ENCODE data around the gene GATC. TPM values are rescaled to one million over a fixed set of nuclear protein-coding genes. Genes with fewer than 3 reads are reported as not detected.

The GATC gene
- total RNA-seq, 1 donor from 2014 or later = 25.3 TPM

DNA sequence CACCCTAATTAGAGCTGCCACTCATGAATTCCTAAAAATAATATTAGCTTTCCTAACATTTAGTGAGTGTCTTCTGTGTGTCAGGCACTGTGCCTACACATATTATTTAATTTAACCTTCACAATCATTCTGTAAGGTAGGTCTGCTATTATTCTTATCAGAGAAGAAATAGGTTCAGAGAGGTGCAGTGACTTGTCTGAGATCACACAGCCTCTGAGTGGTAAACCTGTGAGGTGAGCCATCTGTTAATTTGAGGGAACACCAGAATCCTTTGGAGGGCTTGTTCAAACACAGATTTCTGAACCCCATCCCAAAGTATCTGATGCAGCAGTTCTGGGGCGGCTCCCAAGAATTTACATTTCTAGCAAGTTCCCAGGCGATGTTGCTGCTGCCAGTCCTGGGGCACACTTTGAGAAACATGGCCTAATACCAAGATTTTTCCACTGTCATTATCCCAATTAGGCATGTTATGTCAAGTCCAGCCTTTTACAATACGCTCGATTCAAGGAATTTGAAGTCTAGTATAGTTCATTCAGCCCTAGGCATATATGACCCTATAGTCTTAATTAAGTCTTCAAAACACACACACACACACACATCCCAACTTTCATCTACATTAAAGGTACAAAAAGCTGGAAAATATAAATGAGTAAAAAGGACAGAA, 28.2 kb upstream of the GATC start:
- TF ChIP-seq, protein P1, sequence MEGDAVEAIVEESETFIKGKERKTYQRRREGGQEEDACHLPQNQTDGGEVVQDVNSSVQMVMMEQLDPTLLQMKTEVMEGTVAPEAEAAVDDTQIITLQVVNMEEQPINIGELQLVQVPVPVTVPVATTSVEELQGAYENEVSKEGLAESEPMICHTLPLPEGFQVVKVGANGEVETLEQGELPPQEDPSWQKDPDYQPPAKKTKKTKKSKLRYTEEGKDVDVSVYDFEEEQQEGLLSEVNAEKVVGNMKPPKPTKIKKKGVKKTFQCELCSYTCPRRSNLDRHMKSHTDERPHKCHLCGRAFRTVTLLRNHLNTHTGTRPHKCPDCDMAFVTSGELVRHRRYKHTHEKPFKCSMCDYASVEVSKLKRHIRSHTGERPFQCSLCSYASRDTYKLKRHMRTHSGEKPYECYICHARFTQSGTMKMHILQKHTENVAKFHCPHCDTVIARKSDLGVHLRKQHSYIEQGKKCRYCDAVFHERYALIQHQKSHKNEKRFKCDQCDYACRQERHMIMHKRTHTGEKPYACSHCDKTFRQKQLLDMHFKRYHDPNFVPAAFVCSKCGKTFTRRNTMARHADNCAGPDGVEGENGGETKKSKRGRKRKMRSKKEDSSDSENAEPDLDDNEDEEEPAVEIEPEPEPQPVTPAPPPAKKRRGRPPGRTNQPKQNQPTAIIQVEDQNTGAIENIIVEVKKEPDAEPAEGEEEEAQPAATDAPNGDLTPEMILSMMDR (conservative IDR thresholded peaks at IDR 0.05; ENCODE audit: low read depth, low read length) = no peak
- no peak overlapping the region for H3K4me3 ChIP-seq (ENCODE audit: low read depth, low read length)
- DNase-seq (ENCODE audit: low read depth) = no peak

DNA sequence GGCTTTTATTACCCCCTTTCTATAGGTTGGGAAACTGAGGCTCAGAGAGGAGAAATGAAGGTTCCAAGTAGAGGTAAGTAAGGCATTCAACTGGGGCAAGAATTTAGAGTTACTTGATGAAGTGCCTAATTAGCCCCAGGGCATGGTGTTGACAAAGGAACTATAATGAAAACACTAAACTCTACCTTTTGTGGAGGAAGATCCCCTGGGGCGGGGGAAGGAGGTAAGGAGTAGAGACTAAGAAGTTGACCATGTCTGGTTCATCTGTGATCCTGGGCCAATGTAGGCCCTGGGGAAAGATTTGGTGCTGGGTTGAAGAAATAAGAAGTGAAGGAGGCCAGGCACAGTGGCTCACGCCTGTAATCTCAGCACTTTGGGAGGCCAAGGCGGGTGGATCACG, 24.5 kb upstream of the GATC start:
- TF ChIP-seq, protein P1 (conservative IDR thresholded peaks at IDR 0.05; ENCODE audit: low read depth, low read length) = no peak
- no peak overlapping the region for H3K4me3 ChIP-seq (ENCODE audit: low read depth, low read length)
- no peak for DNase-seq (ENCODE audit: low read depth)

DNA sequence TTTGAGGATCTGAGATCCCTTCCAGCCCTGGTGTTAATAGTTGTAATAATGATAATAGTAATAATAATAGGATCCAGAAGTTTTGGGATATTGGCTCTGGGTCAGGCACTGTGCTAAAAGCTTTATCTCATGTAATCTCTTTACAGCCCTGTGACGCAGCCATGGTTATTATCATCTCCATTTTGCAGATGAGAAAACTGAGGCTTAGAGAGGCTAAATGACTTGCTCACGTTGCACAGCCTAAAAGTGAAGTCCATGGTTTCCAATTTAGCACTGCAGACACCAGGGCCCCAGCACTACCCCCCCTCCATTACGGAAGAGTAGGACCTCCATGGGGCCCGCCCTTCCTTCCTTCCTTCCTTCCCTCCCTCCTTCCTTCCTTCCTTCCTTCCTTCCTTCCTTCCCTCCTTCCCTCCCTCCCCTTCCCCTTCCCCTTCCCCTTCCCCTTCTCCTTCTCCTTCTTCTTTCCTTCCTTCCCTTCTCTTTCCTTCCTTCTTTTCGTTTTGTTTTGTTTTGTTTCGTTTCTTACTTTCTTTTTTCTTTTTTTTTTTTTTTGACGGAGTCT, 23.3 kb upstream of the GATC start:
- TF ChIP-seq, protein P1 (conservative IDR thresholded peaks at IDR 0.05; ENCODE audit: low read depth, low read length) = no peak
- DNase-seq (ENCODE audit: low read depth) = no peak
- H3K4me3 ChIP-seq (ENCODE audit: low read depth, low read length) = no peak overlapping the region

DNA sequence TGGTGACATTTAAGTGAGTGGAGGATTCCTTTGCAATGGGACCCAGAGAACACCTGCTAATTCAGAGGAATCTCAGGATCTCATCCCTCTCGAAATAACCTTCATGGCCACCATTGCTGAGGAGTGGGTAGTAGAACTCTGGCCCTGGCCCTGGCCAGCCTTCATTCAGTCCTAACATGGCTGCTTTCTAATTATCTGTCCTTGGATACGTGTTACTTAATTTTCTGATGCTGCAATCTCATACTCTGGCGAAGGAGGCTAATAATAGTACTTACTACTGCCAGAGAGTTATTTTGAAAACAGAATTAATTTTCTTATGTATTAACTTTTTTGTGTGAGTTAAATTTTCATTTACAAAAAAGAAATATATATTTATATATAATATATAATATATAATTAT, 20.4 kb upstream of the GATC start:
- TF ChIP-seq, protein P1 (conservative IDR thresholded peaks at IDR 0.05; ENCODE audit: low read depth, low read length) = no peak
- DNase-seq (ENCODE audit: low read depth) = no peak
- H3K4me3 ChIP-seq (ENCODE audit: low read depth, low read length) = no peak overlapping the region

DNA sequence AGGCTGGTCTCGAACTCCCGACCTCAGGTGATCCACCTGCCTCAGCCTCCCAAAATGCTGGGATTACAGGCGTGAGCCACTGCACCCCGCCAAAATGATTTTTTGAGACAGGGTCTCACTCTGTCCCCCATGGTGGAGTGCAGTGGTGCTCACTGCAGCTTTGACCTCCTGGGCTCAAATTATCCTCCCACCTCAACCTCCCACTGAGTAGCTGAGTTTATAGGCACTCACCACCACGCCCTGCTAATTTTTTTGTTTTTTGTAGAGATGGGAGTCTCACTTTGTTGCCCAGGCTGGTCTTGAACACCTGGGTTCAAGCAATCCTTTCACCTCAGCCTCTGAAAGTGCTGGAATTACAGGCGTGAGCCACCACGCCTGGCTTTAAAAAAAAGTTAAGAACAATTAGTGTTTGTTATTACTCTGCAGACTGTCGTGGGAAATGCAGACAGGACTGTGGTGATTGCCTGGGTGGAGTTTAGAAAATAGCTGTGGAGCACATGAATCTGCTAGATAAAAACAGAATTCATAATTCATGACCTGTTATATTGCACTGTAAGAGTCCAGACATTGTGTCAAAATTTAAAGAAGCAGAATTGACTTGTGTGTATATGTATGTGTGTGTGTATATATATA, 17.5 kb upstream of the GATC start:
- TF ChIP-seq, protein P1 (conservative IDR thresholded peaks at IDR 0.05; ENCODE audit: low read depth, low read length) = no peak
- no peak for DNase-seq (ENCODE audit: low read depth)
- H3K4me3 ChIP-seq (ENCODE audit: low read depth, low read length) = no peak overlapping the region

DNA sequence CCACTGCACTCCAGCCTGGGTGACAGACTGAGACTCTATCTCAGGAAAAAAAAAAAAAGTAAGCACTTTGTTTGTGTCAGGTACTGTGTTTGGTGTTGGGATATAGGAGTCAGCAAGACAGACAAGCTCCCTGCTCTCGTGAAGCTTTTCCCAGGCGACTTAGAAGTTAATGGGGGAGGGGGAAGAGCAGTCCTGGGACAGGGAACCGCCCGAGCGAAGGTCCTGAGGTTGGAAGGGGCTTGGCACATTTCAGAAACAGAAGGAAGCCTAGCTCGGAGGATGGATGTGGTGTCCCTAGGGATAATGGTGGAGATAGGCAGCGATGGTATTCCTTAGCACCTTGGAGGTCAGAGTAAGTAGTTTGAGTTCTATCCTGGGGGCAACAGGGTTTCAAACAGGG, 16.9 kb upstream of the GATC start:
- no peak for DNase-seq (ENCODE audit: low read depth)
- H3K4me3 ChIP-seq (ENCODE audit: low read depth, low read length) = no peak overlapping the region
- TF ChIP-seq, protein P1 (conservative IDR thresholded peaks at IDR 0.05; ENCODE audit: low read depth, low read length) = no peak

Measured in epithelial cell of proximal tubule (primary cell).